PC-3 (cell line): ENCODE data around the gene PAPPA.

Source experiments
- EZH2 ChIP-seq: fragments of 300-600 bp; sonication (generic); IDR thresholded peaks from one replicate; pipeline ENCODE4 v1.6.1; 2017; ENCODE audit warnings: antibody characterized with exemption, mild to moderate bottlenecking, low read length; ENCODE audit not compliant: unreplicated experiment
- EZH2phosphoT487 ChIP-seq: fragments of 300-600 bp; sonication (generic); IDR thresholded peaks from 2 replicates; pipeline ENCODE4 v1.6.1; 2018; ENCODE audit warnings: mild to moderate bottlenecking, antibody characterized with exemption, low read length, borderline replicate concordance
- TF ChIP-seq, protein P1 (sequence below): fragments of 300-600 bp; sonication (generic); conservative IDR thresholded peaks from 2 replicates; pipeline ENCODE4 v1.5.1; 2017; ENCODE audit warnings: antibody characterized with exemption, low read depth, mild to moderate bottlenecking, low read length

DNA sequence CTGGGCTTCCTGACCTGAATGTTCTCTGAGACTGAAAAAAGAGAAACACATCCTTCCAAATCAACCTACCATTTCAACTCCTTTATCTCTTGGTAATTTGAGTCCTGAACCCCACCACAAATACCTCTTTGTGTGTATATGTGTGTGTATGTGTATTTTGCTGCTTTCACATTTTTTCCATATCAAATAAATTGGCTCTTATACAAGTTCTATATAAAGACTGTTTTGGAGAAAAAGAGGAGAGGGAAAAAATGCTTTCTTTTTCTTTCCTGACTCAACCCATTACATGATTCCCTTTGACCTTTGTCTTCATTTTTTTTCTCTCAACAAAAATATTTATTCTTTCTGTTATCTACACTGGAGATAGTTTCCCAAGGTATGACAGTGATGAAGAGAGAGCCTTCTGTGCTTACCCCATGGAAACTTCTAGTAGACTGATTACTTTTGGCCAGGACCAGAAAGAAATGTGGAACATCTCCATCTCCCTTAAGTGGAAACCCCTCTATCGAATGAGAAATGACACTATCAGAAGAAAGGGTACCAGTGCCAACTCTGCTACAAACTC, 85.3 kb downstream of the PAPPA start:
- TF ChIP-seq, protein P1, sequence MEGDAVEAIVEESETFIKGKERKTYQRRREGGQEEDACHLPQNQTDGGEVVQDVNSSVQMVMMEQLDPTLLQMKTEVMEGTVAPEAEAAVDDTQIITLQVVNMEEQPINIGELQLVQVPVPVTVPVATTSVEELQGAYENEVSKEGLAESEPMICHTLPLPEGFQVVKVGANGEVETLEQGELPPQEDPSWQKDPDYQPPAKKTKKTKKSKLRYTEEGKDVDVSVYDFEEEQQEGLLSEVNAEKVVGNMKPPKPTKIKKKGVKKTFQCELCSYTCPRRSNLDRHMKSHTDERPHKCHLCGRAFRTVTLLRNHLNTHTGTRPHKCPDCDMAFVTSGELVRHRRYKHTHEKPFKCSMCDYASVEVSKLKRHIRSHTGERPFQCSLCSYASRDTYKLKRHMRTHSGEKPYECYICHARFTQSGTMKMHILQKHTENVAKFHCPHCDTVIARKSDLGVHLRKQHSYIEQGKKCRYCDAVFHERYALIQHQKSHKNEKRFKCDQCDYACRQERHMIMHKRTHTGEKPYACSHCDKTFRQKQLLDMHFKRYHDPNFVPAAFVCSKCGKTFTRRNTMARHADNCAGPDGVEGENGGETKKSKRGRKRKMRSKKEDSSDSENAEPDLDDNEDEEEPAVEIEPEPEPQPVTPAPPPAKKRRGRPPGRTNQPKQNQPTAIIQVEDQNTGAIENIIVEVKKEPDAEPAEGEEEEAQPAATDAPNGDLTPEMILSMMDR: no peak
- TF ChIP-seq EZH2 (no peak), EZH2phosphoT487 (no peak)
